ENCODE results near the gene GARIN5B. TPM values are rescaled to one million over a fixed set of nuclear protein-coding genes. Genes with fewer than 3 reads are reported as not detected.

GARIN5B gene
- polyA plus RNA-seq, 1 of the 3 experiments (the other 2 are of a cell fraction): not detected

- TF ChIP-seq EZH2phosphoT487 (IDR thresholded peaks at IDR 0.05; ENCODE audit: borderline replicate concordance, low read depth): no peak
- TF ChIP-seq, protein P1, sequence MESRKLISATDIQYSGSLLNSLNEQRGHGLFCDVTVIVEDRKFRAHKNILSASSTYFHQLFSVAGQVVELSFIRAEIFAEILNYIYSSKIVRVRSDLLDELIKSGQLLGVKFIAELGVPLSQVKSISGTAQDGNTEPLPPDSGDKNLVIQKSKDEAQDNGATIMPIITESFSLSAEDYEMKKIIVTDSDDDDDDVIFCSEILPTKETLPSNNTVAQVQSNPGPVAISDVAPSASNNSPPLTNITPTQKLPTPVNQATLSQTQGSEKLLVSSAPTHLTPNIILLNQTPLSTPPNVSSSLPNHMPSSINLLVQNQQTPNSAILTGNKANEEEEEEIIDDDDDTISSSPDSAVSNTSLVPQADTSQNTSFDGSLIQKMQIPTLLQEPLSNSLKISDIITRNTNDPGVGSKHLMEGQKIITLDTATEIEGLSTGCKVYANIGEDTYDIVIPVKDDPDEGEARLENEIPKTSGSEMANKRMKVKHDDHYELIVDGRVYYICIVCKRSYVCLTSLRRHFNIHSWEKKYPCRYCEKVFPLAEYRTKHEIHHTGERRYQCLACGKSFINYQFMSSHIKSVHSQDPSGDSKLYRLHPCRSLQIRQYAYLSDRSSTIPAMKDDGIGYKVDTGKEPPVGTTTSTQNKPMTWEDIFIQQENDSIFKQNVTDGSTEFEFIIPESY (IDR thresholded peaks at IDR 0.05; ENCODE audit: borderline replicate concordance, low read depth): no peak
These were observed 678 bp downstream of the GARIN5B start (continued) for GRCh38 chr19:55362174-55362989.

DNA sequence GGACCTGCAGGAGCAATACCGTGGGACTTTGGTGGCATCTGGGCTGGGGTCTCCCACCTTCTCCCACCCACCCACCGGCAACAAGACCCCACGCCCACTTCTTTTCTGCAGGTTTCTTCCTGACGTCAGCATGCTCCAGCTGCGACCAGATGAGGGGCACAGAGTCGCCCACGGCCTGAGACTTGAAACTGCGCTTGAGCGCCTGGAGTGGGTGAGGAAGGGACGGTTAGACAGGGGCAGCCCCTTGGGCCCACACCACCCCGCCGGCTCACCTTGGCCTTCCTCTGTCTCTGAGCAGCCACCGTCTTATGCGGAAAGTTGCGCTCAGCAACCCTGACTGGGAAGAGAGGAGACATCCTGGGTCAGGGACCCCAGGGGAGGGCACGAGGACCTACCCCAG lies 2.2 kb downstream of the GARIN5B start:
- POLR2A ChIA-PET: no interaction called here
- CTCF ChIA-PET: no interaction called here

More for the DNA sequence above, 2.2 kb downstream of the GARIN5B start:
- Histone ChIP-seq H2AFZ (ENCODE audit: low read depth) (no peak overlapping the region), H3K79me2 (ENCODE audit: insufficient read depth) (no peaks in the 10 kb centered on the region), H3K27ac (ENCODE audit: low read depth in 2 of 2, low read length in 1 of 2) (no peak overlapping the region), H3K27me3 (ENCODE audit: insufficient read depth) (peaks cover 6% of the 10 kb centered on the region; the same call in 1 of the 2 replicates), H3F3A (replicated peaks; ENCODE audit: insufficient read depth) (peaks cover 11% of the 10 kb centered on the region), H3K4me1 (ENCODE audit: control insufficient read depth in 1 of 2, insufficient read depth in 2 of 2, low read depth in 1 of 2, low read length in 1 of 2) (peaks cover 0 to 4% of the 10 kb centered on the region in 2 experiments; a peak in 1 of 4 replicates), H3K9me2 (no peaks in the 10 kb centered on the region), H3K4me2 (no peak overlapping the region), H4K20me1 (ENCODE audit: insufficient read depth) (no peaks in the 10 kb centered on the region), H3K36me3 (replicated peaks in 1 of 2; ENCODE audit: control insufficient read depth in 1 of 2, insufficient read depth in 2 of 2, low read length in 1 of 2) (no peaks in the 10 kb centered on the region), H3K9ac (no peak overlapping the region), H3K9me3 (no peaks in the 10 kb centered on the region), H3K4me3 (ENCODE audit: low read depth in 2 of 2, low read length in 1 of 2) (no peak overlapping the region)
- no peak for DNase-seq
- TF ChIP-seq CTCF (IDR thresholded peaks at IDR 0.05): no peak
- TF ChIP-seq, protein P2, sequence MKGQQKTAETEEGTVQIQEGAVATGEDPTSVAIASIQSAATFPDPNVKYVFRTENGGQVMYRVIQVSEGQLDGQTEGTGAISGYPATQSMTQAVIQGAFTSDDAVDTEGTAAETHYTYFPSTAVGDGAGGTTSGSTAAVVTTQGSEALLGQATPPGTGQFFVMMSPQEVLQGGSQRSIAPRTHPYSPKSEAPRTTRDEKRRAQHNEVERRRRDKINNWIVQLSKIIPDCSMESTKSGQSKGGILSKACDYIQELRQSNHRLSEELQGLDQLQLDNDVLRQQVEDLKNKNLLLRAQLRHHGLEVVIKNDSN (IDR thresholded peaks at IDR 0.05; ENCODE audit: borderline replicate concordance, low read depth): no peak
- TF ChIP-seq TEAD4 (IDR thresholded peaks at IDR 0.05; ENCODE audit: borderline replicate concordance, insufficient read depth): no peak
- no peak for TF ChIP-seq RAD21 (IDR thresholded peaks at IDR 0.05; ENCODE audit: low read length)
- no peak for TF ChIP-seq FOXJ3 (CRISPR knock-in tag; IDR thresholded peaks at IDR 0.05)
- no peak for TF ChIP-seq EZH2phosphoT487 (IDR thresholded peaks at IDR 0.05; ENCODE audit: borderline replicate concordance, low read depth)
- TF ChIP-seq, protein P3, sequence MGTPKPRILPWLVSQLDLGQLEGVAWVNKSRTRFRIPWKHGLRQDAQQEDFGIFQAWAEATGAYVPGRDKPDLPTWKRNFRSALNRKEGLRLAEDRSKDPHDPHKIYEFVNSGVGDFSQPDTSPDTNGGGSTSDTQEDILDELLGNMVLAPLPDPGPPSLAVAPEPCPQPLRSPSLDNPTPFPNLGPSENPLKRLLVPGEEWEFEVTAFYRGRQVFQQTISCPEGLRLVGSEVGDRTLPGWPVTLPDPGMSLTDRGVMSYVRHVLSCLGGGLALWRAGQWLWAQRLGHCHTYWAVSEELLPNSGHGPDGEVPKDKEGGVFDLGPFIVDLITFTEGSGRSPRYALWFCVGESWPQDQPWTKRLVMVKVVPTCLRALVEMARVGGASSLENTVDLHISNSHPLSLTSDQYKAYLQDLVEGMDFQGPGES (IDR thresholded peaks at IDR 0.05; ENCODE audit: low read depth, low read length): no peak
- TF ChIP-seq SMC3 (IDR thresholded peaks at IDR 0.05; ENCODE audit: low read depth, low read length): no peak
- TF ChIP-seq TAF1 (IDR thresholded peaks at IDR 0.05; ENCODE audit: borderline replicate concordance, low read depth, low read length): no peak
- TF ChIP-seq CHD2 (IDR thresholded peaks at IDR 0.05; ENCODE audit: low read length, partially characterized antibody): no peak
- TF ChIP-seq, protein P4, sequence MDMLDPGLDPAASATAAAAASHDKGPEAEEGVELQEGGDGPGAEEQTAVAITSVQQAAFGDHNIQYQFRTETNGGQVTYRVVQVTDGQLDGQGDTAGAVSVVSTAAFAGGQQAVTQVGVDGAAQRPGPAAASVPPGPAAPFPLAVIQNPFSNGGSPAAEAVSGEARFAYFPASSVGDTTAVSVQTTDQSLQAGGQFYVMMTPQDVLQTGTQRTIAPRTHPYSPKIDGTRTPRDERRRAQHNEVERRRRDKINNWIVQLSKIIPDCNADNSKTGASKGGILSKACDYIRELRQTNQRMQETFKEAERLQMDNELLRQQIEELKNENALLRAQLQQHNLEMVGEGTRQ (IDR thresholded peaks at IDR 0.05; ENCODE audit: borderline replicate concordance, low read depth, low read length): no peak
- TF ChIP-seq YY1 (IDR thresholded peaks at IDR 0.05; ENCODE audit: low read depth): no peak
- TF ChIP-seq MEF2A (IDR thresholded peaks at IDR 0.05; ENCODE audit: borderline replicate concordance, low read depth): no peak
- TF ChIP-seq NRF1 (IDR thresholded peaks at IDR 0.05; ENCODE audit: low read depth, low read length): no peak
- no peak for TF ChIP-seq FOXM1 (IDR thresholded peaks at IDR 0.05; ENCODE audit: low read depth)
- 92% methylated on average over 13 of the region's 16 CpGs for WGBS (ENCODE audit: low lambda C conversion rate)
